ENCODE results near the gene BAZ1A. TPM values are rescaled to one million over a fixed set of nuclear protein-coding genes. Genes with fewer than 3 reads are reported as not detected.
A peak's percentile ranks its signal among the peaks of the same experiment; 100 is the strongest.

The BAZ1A gene
- 50.3 TPM for total RNA-seq

GRCh38 chr14:34875031-34875922 is at the start of gene BAZ1A:
Gene BAZ1A, minus strand, starts transcription at chr14:34875360. Its CDS starts 756 bp downstream, at chr14:34874604.
- H3K4me3 ChIP-seq (ENCODE audit: low read length): peak within 1 kb of the TSS; percentile 84
- H3K9me3 ChIP-seq (ENCODE audit: low read depth, low read length): no peaks in the 10 kb centered on the region

GRCh38 chr14:34920339-34920738 is 45.2 kb upstream of the BAZ1A start:
- H3K9me3 ChIP-seq (ENCODE audit: low read depth, low read length): no peaks in the 10 kb centered on the region
- H3K4me1 ChIP-seq (ENCODE audit: insufficient read depth, low read length): no peaks in the 10 kb centered on the region
- no peaks in the 10 kb centered on the region for H3K27me3 ChIP-seq (ENCODE audit: insufficient read depth, low read length)
- H3K4me3 ChIP-seq (ENCODE audit: low read length): no peak overlapping the region

More at GRCh38 chr14:34875031-34875922, at the start of gene BAZ1A:
- Histone ChIP-seq H3K27me3 (ENCODE audit: insufficient read depth, low read length) (no peaks in the 10 kb centered on the region), H3K4me1 (ENCODE audit: insufficient read depth, low read length) (peaks cover 16% of the 10 kb centered on the region)

- no peaks in the 10 kb centered on the region for H3K27me3 ChIP-seq (ENCODE audit: insufficient read depth, low read length)
- H3K4me1 ChIP-seq (ENCODE audit: insufficient read depth, low read length): peaks cover 6% of the 10 kb centered on the region
- H3K9me3 ChIP-seq (ENCODE audit: low read depth, low read length): no peaks in the 10 kb centered on the region
- no peak overlapping the region for H3K4me3 ChIP-seq (ENCODE audit: low read length)
Observed at GRCh38 chr14:34913619-34914018, 38.5 kb upstream of the BAZ1A start.

- H3K9me3 ChIP-seq (ENCODE audit: low read depth, low read length): no peaks in the 10 kb centered on the region
- no peaks in the 10 kb centered on the region for H3K27me3 ChIP-seq (ENCODE audit: insufficient read depth, low read length)
- H3K4me3 ChIP-seq (ENCODE audit: low read length): no peak overlapping the region
- H3K4me1 ChIP-seq (ENCODE audit: insufficient read depth, low read length): peaks cover 6% of the 10 kb centered on the region
Observed at GRCh38 chr14:34912966-34913365, 37.8 kb upstream of the BAZ1A start.

GRCh38 chr14:34912182-34912581 is 37.0 kb upstream of the BAZ1A start:
- H3K4me1 ChIP-seq (ENCODE audit: insufficient read depth, low read length): peaks cover 6% of the 10 kb centered on the region
- no peaks in the 10 kb centered on the region for H3K9me3 ChIP-seq (ENCODE audit: low read depth, low read length)
- no peaks in the 10 kb centered on the region for H3K27me3 ChIP-seq (ENCODE audit: insufficient read depth, low read length)
- no peak overlapping the region for H3K4me3 ChIP-seq (ENCODE audit: low read length)

- Histone ChIP-seq H3K9me3 (ENCODE audit: low read depth, low read length) (no peaks in the 10 kb centered on the region), H3K27me3 (ENCODE audit: insufficient read depth, low read length) (no peaks in the 10 kb centered on the region), H3K4me1 (ENCODE audit: insufficient read depth, low read length) (peaks cover 6% of the 10 kb centered on the region), H3K4me3 (ENCODE audit: low read length) (no peak overlapping the region)
Observed at GRCh38 chr14:34911209-34912150, 36.3 kb upstream of the BAZ1A start.

- Histone ChIP-seq H3K4me3 (ENCODE audit: low read length) (no peak overlapping the region), H3K27me3 (ENCODE audit: insufficient read depth, low read length) (no peaks in the 10 kb centered on the region), H3K9me3 (ENCODE audit: low read depth, low read length) (no peaks in the 10 kb centered on the region), H3K4me1 (ENCODE audit: insufficient read depth, low read length) (no peaks in the 10 kb centered on the region)
Observed at GRCh38 chr14:34906287-34906686, 31.1 kb upstream of the BAZ1A start.

GRCh38 chr14:34895277-34895676 is 20.1 kb upstream of the BAZ1A start:
- Histone ChIP-seq H3K4me1 (ENCODE audit: insufficient read depth, low read length) (no peaks in the 10 kb centered on the region), H3K4me3 (ENCODE audit: low read length) (no peak overlapping the region), H3K27me3 (ENCODE audit: insufficient read depth, low read length) (no peaks in the 10 kb centered on the region), H3K9me3 (ENCODE audit: low read depth, low read length) (no peaks in the 10 kb centered on the region)

- Histone ChIP-seq H3K4me1 (ENCODE audit: insufficient read depth, low read length) (no peaks in the 10 kb centered on the region), H3K4me3 (ENCODE audit: low read length) (no peak overlapping the region), H3K27me3 (ENCODE audit: insufficient read depth, low read length) (no peaks in the 10 kb centered on the region), H3K9me3 (ENCODE audit: low read depth, low read length) (no peaks in the 10 kb centered on the region)
Observed at GRCh38 chr14:34890937-34891336, 15.8 kb upstream of the BAZ1A start.

GRCh38 chr14:34888186-34888585 is 13.0 kb upstream of the BAZ1A start:
- Histone ChIP-seq H3K4me3 (ENCODE audit: low read length) (no peak overlapping the region), H3K4me1 (ENCODE audit: insufficient read depth, low read length) (peaks cover 6% of the 10 kb centered on the region), H3K9me3 (ENCODE audit: low read depth, low read length) (no peaks in the 10 kb centered on the region), H3K27me3 (ENCODE audit: insufficient read depth, low read length) (no peaks in the 10 kb centered on the region)

- no peaks in the 10 kb centered on the region for H3K9me3 ChIP-seq (ENCODE audit: low read depth, low read length)
- H3K27me3 ChIP-seq (ENCODE audit: insufficient read depth, low read length): no peaks in the 10 kb centered on the region
- H3K4me1 ChIP-seq (ENCODE audit: insufficient read depth, low read length): peaks cover 6% of the 10 kb centered on the region
Observed at GRCh38 chr14:34883954-34884353, 8.8 kb upstream of the BAZ1A start.

GRCh38 chr14:34874386-34875030 is 652 bp downstream of the BAZ1A start:
- H3K4me1 ChIP-seq (ENCODE audit: insufficient read depth, low read length): peaks cover 22% of the 10 kb centered on the region
- H3K9me3 ChIP-seq (ENCODE audit: low read depth, low read length): no peaks in the 10 kb centered on the region
- H3K4me3 ChIP-seq (ENCODE audit: low read length): peak overlapping the region; percentile 84
- H3K27me3 ChIP-seq (ENCODE audit: insufficient read depth, low read length): no peaks in the 10 kb centered on the region

More at GRCh38 chr14:34883954-34884353, 8.8 kb upstream of the BAZ1A start:
- no peak overlapping the region for H3K4me3 ChIP-seq (ENCODE audit: low read length)

- Histone ChIP-seq H3K9me3 (ENCODE audit: low read depth, low read length) (no peaks in the 10 kb centered on the region), H3K27me3 (ENCODE audit: insufficient read depth, low read length) (no peaks in the 10 kb centered on the region), H3K4me3 (ENCODE audit: low read length) (peak overlapping the region; percentile 84), H3K4me1 (ENCODE audit: insufficient read depth, low read length) (peaks cover 23% of the 10 kb centered on the region)
Observed at GRCh38 chr14:34873589-34874385, 1.4 kb downstream of the BAZ1A start.
